ENCODE measurements around the gene FGF22. TPM values are rescaled to one million over a fixed set of nuclear protein-coding genes. Genes with fewer than 3 reads are reported as not detected.

The FGF22 gene
- total RNA-seq (0.19 TPM), polyA plus RNA-seq (ENCODE audit: insufficient read depth, low read depth, low replicate concordance) (0.71 TPM)
- long read RNA-seq, donor 1, partial matches to known transcripts = 0 of 1 reads
- long read RNA-seq, donor 1, other reads (novel, unspliced or antisense) = 0 of 1 reads
- long read RNA-seq, donor 2 = 0 reads
- long read RNA-seq, donor 3 = 0 reads
- long read RNA-seq, donor 4 = 0 reads
- long read RNA-seq, donor 5 = 0 reads
- long read RNA-seq, donor 6, partial matches to known transcripts = 0 of 1 reads
- long read RNA-seq, donor 6, other reads (novel, unspliced or antisense) = 0 of 1 reads
- long read RNA-seq, donor 7 = 0 reads
- long read RNA-seq, donor 8 = 0 reads
- long read RNA-seq, donor 9, partial matches to known transcripts = 0 of 3 reads
- long read RNA-seq, donor 9, other reads (novel, unspliced or antisense) = 0 of 3 reads
- long read RNA-seq, donor 10, partial matches to known transcripts = 0 of 1 reads
- long read RNA-seq, donor 10, other reads (novel, unspliced or antisense) = 0 of 1 reads

GRCh38 chr19:639253-640160 lies at the start of gene FGF22:
TSS of gene FGF22 (plus strand) at chr19:639879. CDS start at chr19:639926, 47 bp downstream.
- Histone ChIP-seq H3K27ac (ENCODE audit: low read depth in 2 of 2, low read length in 2 of 2) (no peak within 1 kb of the TSS), H3K9ac (ENCODE audit: low read length in 3 of 3) (peak within 1 kb of the TSS in 2 of 3 donors; percentile 9 to 19), H3K9me3 (ENCODE audit: control insufficient read depth in 2 of 3, insufficient read depth in 1 of 3, low read length in 3 of 3) (no peaks in the 10 kb centered on the region), H3K4me1 (ENCODE audit: control insufficient read depth in 2 of 3, insufficient read depth in 2 of 3, low read depth in 1 of 3, low read length in 3 of 3) (peaks cover 0 to 8% (median 4%) of the 10 kb centered on the region in 3 donors), H3K4me3 (ENCODE audit: low read length in 3 of 3) (peak within 1 kb of the TSS; percentile 36 to 61 (median 42)), H3K27me3 (ENCODE audit: control insufficient read depth, insufficient read depth, low read length) (no peaks in the 10 kb centered on the region), H3K36me3 (ENCODE audit: control insufficient read depth in 2 of 3, insufficient read depth in 3 of 3, low read length in 3 of 3) (no peaks in the 10 kb centered on the region)
- peak; percentile 12 for TF ChIP-seq CTCF (IDR thresholded peaks at IDR 0.05; ENCODE audit: borderline replicate concordance, extremely low read depth, insufficient read depth)
- intact Hi-C loops (cut with DNase I) = no loop called here
- FAIRE-seq = no peak
- peak; percentile 89 to 97 (median 95) for DNase-seq

- DNase-seq = peak in 1 of 5 donors; percentile 45
- intact Hi-C loops (cut with DNase I) = no loop called here
- TF ChIP-seq CTCF (IDR thresholded peaks at IDR 0.05; ENCODE audit: borderline replicate concordance, extremely low read depth, insufficient read depth) = no peak
- no peak overlapping the region for H3K4me3 ChIP-seq (ENCODE audit: low read length in 3 of 3)
- H3K27me3 ChIP-seq (ENCODE audit: control insufficient read depth, insufficient read depth, low read length) = no peaks in the 10 kb centered on the region
- no peak overlapping the region for H3K9ac ChIP-seq (ENCODE audit: low read length in 3 of 3)
- no peak for FAIRE-seq
- no peak overlapping the region for H3K27ac ChIP-seq (ENCODE audit: low read depth in 2 of 2, low read length in 2 of 2)
- no peaks in the 10 kb centered on the region for H3K36me3 ChIP-seq (ENCODE audit: control insufficient read depth in 2 of 3, insufficient read depth in 3 of 3, low read length in 3 of 3)
- peaks cover 0 to 3% (median 0%) of the 10 kb centered on the region in 3 donors for H3K4me1 ChIP-seq (ENCODE audit: control insufficient read depth in 2 of 3, insufficient read depth in 2 of 3, low read depth in 1 of 3, low read length in 3 of 3)
- no peaks in the 10 kb centered on the region for H3K9me3 ChIP-seq (ENCODE audit: control insufficient read depth in 2 of 3, insufficient read depth in 1 of 3, low read length in 3 of 3)
These were observed 49.3 kb upstream of the FGF22 start for GRCh38 chr19:590396-590745.

GRCh38 chr19:590750-591098 lies 49.0 kb upstream of the FGF22 start:
- DNase-seq = no peak
- Histone ChIP-seq H3K27me3 (ENCODE audit: control insufficient read depth, insufficient read depth, low read length) (no peaks in the 10 kb centered on the region), H3K9ac (ENCODE audit: low read length in 3 of 3) (no peak overlapping the region), H3K4me3 (ENCODE audit: low read length in 3 of 3) (no peak overlapping the region), H3K27ac (ENCODE audit: low read depth in 2 of 2, low read length in 2 of 2) (no peak overlapping the region), H3K36me3 (ENCODE audit: control insufficient read depth in 2 of 3, insufficient read depth in 3 of 3, low read length in 3 of 3) (no peaks in the 10 kb centered on the region), H3K9me3 (ENCODE audit: control insufficient read depth in 2 of 3, insufficient read depth in 1 of 3, low read length in 3 of 3) (no peaks in the 10 kb centered on the region), H3K4me1 (ENCODE audit: control insufficient read depth in 2 of 3, insufficient read depth in 2 of 3, low read depth in 1 of 3, low read length in 3 of 3) (peaks cover 0 to 3% (median 0%) of the 10 kb centered on the region in 3 donors)
- intact Hi-C loops (cut with DNase I) = no loop called here
- FAIRE-seq = no peak
- no peak for TF ChIP-seq CTCF (IDR thresholded peaks at IDR 0.05; ENCODE audit: borderline replicate concordance, extremely low read depth, insufficient read depth)

Data from kidney (tissue), 22 donors.